PFSK-1 (cell line): ENCODE results near the gene GRM4.

Experiments
- FOXP2 ChIP-seq: optimal IDR thresholded peaks from 2 replicates; pipeline ENCODE3; 2011; ENCODE audit warnings: borderline replicate concordance, control low read depth, inconsistent platforms; ENCODE audit not compliant: insufficient read depth; ENCODE audit errors: extremely low read length, extremely low read depth
- POLR2AphosphoS5 ChIP-seq: IDR thresholded peaks from 2 replicates; pipeline ENCODE4 v1.6.1; 2012; ENCODE audit warnings: low read depth, mild to moderate bottlenecking, control low read depth, low read length, moderate library complexity
- SIN3A ChIP-seq: IDR thresholded peaks from 2 replicates; pipeline ENCODE4 v1.6.1; 2012; ENCODE audit warnings: mild to moderate bottlenecking, low read length, moderate library complexity, borderline replicate concordance; ENCODE audit not compliant: insufficient read depth
- TAF1 ChIP-seq: IDR thresholded peaks from 2 replicates; pipeline ENCODE4 v1.6.1; 2012; ENCODE audit warnings: low read length, control low read depth, borderline replicate concordance; ENCODE audit not compliant: insufficient read depth
- TF ChIP-seq, protein P1 (sequence below), 2 experiments: IDR thresholded peaks; 2 replicates each; pipeline versions ENCODE4 v1.6.1 to v1.8.0; 2011 to 2012; ENCODE audit warnings: low read depth in 2 of 2, low read length in 2 of 2, control low read depth in 1 of 2, inconsistent platforms in 1 of 2, mild to moderate bottlenecking in 1 of 2, moderate library complexity in 1 of 2; ENCODE audit not compliant: insufficient read depth in 1 of 2

Gene GRM4

DNA sequence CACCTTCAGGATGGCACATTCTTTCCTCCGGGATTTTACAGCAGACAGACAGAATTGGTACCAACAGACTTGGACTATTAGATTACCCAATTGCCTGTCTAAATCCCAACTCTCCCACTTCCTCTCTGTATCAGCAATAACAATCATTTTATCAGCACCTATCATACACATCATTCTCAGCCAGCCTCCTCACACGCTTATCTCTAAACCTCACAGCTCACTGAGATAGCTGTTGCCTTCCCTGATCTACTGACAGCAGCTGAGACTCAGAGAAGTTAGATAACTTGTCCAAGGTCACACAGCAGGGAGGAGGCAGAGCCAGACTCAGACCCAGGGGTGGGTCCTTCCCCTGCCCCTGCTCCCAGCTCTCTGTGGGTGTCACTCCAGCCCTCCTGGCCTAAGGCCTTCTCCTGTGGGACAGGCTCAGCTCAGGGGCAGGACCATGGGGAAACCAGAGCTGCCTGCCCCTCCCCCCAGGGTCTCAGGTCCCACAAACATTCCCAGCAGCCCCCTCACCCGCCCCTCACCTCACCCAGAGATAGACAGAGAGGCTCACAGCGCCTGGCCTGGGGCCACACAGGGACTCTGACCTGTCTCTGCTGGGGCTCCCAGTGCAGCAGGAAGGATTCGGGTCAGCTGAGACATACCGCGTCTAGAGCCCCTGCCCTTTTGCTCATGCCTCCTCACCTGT is 92.8 kb downstream of the GRM4 start:
- TF ChIP-seq TAF1, result no peak
- no peak for TF ChIP-seq SIN3A

DNA sequence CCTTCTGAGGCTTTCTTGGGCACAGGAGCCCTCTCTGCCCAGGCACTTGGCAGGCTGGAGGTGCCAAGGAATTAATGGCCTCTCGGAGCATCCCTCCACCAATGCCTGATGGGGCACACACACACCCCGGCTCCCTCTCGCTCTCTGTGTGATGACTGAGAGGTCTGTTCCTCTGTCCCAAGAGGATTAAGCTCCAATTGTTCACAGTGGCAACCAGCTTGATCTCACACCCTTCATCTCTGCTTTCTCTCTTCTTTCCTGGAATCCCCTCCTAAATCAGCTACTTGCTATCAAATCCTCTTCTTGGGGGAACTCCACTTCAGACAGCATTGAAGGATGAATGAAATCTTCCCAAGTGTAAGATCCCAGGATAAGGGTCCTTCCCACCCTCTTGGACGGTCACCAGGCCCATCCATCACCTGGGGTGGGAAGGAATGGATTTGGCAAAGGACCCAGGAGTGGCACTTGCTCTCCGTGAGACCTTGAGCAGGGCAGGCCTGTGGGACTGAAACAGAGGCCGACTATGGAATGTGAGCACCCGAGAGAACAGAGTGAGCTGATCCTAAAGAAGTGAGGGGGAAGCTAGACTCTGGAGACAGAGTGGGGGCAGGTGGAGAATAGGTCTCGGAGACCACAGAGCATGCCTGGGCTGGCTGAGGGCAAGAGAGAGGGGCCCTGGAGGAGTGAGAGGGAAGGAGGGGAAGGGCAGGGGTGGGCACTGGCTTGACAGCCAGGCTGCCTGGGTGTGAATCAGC is 93.6 kb downstream of the GRM4 start:
- TF ChIP-seq, protein P1, sequence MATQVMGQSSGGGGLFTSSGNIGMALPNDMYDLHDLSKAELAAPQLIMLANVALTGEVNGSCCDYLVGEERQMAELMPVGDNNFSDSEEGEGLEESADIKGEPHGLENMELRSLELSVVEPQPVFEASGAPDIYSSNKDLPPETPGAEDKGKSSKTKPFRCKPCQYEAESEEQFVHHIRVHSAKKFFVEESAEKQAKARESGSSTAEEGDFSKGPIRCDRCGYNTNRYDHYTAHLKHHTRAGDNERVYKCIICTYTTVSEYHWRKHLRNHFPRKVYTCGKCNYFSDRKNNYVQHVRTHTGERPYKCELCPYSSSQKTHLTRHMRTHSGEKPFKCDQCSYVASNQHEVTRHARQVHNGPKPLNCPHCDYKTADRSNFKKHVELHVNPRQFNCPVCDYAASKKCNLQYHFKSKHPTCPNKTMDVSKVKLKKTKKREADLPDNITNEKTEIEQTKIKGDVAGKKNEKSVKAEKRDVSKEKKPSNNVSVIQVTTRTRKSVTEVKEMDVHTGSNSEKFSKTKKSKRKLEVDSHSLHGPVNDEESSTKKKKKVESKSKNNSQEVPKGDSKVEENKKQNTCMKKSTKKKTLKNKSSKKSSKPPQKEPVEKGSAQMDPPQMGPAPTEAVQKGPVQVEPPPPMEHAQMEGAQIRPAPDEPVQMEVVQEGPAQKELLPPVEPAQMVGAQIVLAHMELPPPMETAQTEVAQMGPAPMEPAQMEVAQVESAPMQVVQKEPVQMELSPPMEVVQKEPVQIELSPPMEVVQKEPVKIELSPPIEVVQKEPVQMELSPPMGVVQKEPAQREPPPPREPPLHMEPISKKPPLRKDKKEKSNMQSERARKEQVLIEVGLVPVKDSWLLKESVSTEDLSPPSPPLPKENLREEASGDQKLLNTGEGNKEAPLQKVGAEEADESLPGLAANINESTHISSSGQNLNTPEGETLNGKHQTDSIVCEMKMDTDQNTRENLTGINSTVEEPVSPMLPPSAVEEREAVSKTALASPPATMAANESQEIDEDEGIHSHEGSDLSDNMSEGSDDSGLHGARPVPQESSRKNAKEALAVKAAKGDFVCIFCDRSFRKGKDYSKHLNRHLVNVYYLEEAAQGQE (IDR thresholded peaks at IDR 0.05; ENCODE audit: insufficient read depth in 1 of 2, low read depth in 2 of 2, low read length in 2 of 2), result no peak
- TF ChIP-seq POLR2AphosphoS5, result no peak
- TF ChIP-seq SIN3A, result no peak
- TF ChIP-seq TAF1, result no peak
- no peak for TF ChIP-seq FOXP2

GRCh38 chr6:34051331-34051919 is 94.5 kb downstream of the GRM4 start:
- TF ChIP-seq, protein P1 (IDR thresholded peaks at IDR 0.05; ENCODE audit: insufficient read depth in 1 of 2, low read depth in 2 of 2, low read length in 2 of 2), result no peak
- no peak for TF ChIP-seq SIN3A
- no peak for TF ChIP-seq POLR2AphosphoS5
- no peak for TF ChIP-seq FOXP2
- no peak for TF ChIP-seq TAF1

GRCh38 chr6:34050691-34051090 is 95.2 kb downstream of the GRM4 start:
- TF ChIP-seq TAF1 (no peak), FOXP2 (no peak), SIN3A (no peak)
- TF ChIP-seq, protein P1 (IDR thresholded peaks at IDR 0.05; ENCODE audit: insufficient read depth in 1 of 2, low read depth in 2 of 2, low read length in 2 of 2), result no peak

DNA sequence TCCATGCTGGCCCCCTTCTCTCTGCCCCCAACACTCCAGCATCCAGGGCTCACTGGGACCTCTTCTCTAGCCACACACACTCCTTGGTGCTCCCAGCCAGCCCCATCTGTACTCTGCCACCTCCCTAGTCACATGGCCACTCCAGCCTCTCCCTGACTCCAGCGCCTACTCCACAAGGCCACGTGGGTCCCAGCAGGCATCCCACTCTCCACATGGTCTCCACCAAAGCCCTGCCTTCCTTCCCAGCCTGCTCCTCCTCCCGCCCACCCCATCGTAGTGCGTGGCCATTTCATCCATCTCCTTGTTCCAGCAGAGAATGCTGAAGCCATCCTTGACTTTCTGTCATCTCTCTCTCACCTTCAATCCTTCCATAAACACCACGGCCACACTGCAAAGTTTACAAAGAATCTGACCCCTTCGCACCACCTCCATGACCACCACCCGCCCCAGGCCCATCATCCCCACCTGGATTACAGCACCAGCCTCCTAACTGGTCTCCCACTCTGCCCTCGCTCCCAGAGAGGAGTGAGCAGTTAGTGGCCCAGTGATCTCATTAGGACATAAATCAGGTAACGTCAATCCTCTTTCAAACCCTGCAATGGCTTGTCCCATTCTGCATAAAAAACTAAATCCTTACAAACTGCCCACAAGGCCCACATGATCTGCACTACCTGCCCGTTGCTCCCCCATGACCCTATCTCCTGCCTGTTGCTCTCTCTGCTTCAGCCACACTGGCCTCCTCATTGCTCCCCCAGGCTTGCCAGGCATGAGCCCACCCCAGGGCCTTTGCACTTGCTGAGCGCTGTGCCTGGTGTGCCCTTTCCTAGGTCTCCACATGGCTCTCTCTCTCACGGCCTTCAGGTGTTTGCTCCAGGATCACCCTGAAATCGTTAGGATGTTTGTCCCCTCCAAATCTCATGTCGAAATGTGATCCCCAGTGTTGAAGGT is 96.2 kb downstream of the GRM4 start:
- TF ChIP-seq POLR2AphosphoS5, result no peak
- TF ChIP-seq, protein P1 (IDR thresholded peaks at IDR 0.05; ENCODE audit: insufficient read depth in 1 of 2, low read depth in 2 of 2, low read length in 2 of 2), result no peak
- TF ChIP-seq SIN3A, result no peak
- TF ChIP-seq FOXP2, result no peak
